NOMO-1 (cell line): ENCODE measurements around the gene IGSF22.
"Not testable (repeated sequence)": the region's sequence is repeated elsewhere in the genome, so short reads cannot be mapped to it uniquely, and the experiment has no call there.

Source experiments
- DNase-seq, 2 experiments: peaks; one replicate each; lab custom pipeline; 2025; ENCODE audit not compliant: unreplicated experiment in 2 of 2; lab: John Stamatoyannopoulos, UW

IGSF22 gene

DNA sequence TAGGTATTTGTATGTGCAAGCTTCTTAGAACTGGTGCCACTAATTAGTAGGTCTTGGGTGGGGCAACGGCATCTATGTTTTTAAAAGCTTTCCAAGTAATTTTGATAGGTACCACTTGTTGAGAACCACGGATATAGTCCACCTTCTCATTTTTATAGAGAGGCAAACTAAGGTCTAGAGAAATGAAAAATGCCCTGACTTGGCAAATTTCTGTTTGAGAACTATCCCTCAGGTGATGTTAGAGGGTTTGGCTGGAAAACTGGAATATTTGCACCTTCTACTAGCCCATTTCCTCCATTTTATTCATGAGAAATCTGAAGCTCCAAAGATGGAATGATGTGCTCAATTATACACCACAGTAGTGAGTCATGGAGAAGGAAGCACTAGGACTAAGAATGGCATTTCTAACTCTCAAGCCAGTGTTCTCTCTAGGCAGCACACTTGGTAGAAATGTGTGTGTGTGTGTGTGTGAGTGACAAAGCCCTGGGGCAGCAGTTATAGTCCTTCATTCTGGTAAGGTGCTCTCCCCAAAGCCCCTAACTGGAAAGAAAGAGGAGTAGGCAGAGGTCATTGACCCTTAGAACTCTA is 29.3 kb downstream of the IGSF22 start:
- DNase-seq = no peak

DNA sequence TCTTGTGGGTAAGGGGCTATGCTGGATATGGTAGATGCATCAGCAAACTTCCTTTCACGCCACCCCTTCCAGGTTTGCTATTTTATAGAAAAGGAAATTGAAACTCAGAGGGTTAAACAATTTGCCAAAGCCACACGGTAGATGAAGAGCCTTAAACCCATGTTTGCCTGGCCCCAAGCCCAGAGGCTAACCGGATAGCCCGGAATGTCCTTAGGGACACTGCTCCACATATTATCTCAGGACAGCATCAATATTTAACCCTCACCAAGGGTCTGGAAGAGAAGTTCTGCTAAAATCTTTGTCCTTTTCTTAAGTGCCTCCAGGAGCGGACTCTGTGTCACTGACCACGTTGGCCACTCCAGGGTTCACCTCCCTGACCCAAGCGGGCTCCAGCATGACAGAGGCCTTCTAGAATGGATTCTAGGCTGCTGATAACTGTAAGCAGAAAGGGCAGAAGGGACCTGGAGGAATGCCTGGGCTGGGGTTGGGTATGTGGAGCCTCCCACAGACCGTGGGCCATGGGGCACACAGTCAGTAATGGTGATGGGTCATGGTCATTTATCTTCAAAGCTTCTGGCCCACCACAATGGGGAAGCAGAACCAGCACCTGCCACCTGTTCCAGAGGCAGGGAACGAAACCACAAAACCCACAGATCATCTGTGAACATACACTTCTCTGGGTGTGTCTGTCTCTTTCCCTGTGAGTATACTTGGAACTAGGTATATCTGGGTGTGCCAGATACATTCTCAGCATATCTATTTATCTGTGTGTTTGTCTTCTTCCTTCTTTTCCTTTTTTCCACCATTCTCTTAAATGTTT is 32.8 kb downstream of the IGSF22 start:
- no peak for DNase-seq

DNA sequence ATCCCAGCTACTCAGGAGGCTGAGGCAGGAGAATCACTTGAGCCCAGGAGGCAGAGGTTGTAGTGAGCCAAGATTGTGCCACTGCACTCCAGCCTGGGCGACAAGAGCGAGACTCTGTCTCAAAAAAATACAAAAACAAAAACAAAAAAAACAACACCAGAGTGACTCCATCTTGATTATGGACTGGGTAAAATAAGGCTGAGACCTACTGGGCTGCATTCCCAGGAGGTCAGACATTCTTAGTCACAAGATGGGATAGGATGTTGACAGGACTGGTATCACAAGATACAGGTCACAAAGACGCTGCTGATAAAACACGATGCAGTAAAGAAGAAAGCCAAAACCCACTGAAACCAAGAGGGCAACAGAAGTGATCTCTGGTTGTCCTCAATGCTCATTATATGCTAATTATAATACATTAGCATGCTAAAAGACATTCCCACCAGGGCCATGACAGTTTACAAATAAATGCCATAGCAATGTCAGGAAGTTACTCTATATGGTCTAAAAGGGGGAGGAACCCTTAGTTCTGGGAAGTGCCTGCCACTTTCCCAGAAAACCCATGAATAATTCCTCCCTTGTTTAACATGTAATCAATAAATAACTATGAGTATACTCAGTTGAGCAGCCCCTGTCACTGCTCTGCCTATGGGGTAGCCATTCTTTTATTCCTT is 34.4 kb downstream of the IGSF22 start:
- DNase-seq = not testable (repeated sequence)

DNA sequence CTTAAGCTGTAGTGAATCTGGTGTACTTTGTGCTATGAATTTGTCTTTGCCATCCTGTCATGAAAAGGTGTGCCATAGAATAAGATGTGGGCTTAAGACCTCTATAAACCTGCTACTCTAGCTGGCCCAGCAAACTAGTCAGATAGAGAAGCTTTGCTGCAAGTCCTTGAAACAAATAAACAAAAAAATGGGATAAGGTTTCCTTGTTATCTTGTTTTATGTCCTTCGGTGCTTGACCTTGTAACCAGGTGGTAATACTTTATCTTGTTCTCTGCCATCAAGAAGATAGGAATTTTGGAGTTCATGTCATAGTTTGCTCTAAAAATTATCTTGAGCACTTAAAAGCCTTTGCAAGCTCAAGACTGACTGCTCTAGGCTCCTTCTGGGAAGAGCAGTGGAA is 41.7 kb downstream of the IGSF22 start:
- DNase-seq = no peak

DNA sequence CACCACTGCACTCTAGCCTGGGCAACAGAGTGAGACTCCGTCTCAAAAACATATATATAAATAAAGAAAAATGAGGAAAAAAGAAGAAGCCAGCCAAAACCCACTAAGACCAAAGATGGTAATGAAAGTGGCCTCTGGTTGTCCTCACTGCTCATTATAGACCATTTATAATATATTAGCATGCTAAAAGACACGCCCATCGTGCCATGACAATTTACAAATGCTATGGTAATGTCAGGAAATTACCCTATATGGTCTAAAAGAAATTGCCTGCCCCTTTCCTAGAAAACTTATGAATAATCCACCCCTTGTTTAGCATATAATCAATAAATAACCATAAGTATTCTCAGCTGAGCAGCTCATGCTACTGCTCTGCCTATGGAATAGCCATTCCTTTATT is 43.5 kb downstream of the IGSF22 start:
- no peak for DNase-seq

DNA sequence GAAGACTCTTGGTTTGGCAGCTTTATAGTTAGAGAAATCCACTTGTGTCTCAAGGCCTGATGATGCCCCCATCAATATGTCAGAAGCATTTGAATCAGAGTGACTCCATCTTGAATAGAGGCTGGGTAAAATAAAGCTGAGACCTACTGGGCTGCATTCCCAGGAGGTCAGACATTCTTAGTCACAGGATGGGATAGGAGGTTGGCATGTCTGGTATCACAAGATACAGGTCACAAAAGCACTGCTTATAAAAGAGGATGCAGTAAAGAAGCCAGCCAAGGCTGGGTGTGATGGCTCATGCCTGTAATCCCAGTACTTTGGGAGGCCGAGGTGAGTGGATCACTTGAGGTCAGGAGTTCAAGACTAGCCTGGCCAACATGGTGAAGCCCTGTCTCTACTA is 44.0 kb downstream of the IGSF22 start:
- not testable (repeated sequence) for DNase-seq

DNA sequence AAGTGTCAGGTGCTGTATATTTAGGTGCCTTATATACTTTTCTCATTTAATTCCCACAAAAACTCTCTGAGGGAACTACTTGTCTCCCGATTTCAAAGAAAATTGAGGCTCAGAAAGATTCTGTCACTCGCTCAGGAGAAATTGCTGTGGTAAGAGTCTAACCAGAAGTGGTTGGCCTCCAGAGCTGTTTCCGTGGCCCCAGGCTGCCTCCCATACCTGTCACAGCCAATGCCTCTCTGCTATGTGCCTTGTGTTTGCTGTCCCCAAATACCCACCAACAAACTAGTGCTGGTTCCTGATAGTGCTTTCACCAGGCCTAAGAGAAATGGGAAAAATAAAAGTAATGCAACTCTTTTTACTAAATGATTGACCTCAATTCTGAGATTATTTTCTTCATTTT is 48.4 kb downstream of the IGSF22 start:
- DNase-seq = no peak

DNA sequence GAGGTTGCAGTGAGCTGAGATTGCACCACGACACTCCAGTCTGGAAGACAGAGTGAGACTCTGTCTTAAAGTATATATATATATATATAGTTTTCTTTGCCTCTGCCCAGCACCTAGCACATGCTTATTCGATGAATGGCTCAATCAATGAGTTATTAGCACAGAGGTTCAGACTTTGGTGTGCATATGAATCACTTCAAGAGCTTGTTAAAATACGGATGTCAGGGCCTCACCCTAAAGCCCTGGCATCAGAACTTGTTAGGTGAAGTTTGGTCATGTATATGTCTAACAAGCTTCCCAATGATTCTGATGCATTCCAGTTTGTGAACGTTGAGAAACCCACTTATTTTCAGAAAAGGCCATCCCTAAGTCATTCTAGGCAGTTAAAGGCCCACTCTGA is 49.2 kb downstream of the IGSF22 start:
- DNase-seq = no peak

DNA sequence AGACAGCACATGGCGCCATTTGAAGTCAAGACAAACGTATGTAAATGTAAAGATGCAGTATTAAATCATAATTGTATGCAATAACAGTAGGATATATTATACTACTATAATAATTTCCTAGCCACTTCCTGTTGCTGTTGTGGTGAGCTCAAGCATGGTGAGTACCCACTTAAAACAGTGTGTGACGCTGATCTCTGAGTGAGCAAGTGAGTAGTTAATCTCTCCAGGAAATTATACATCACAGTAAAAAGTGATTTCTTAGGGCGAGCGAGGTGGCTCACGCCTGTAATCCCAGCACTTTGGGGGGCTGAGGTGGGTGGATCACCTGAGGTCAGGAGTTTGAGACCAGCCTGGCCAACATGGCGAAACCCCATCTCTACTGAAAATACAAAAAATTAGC is 53.8 kb downstream of the IGSF22 start:
- peak in 1 of 2 experiments; percentile 13 for DNase-seq

DNA sequence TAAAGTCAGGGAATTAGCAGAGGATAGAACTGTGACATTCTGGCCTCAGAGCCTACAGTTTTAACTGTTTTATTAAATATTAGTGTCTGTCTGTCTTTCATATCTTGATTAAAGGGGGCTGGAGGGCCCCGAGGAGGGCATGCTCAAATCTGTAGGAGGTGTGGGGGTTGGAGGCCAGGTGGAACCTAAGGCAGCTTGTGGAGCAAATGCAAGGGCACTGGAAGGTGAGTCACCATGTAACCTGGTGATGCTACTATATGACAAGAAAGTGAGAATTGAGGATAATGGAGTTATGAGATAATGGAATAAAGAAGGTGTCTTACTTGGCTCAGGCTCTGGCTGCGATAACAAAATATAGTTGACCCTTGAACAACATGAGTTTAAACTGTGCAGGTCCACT is 54.7 kb downstream of the IGSF22 start:
- no peak for DNase-seq

DNA sequence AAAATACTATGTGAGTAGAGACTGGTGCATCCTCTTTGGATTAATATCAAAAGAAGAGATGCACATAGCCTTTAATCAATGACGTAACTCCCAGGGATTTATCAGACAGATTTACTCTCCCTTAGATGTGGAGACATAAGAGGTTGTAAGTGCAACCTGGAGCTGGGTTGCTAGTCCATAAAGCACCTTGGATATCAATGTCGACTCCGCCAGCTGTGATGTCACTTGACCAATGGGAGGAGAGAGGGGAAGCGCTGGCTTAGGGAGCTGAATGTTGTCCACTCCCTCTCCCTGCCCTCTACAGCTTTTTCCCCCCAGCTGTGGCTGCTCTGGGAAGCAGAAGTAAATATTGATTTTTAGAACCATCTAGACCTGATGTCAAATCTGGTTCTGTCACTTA is 56.3 kb downstream of the IGSF22 start:
- DNase-seq = no peak

DNA sequence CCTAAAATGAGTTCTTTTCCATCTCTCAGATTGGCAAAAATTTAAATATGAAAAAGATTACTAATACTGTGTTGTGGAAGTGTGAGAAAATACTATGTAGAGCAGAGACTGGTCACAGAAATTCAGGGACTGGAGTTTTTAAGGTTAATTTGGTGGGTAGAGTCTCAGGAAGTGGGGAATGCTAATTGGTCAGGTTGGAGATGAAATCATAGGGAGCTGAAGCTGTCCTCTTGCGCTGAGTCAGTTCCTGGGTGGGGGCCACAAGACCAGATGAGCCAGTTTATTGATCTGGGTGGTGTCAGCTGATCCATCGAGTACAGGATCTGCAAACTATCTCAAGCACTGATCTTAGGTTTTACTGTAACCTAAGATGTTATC is 56.8 kb downstream of the IGSF22 start:
- DNase-seq = no peak

DNA sequence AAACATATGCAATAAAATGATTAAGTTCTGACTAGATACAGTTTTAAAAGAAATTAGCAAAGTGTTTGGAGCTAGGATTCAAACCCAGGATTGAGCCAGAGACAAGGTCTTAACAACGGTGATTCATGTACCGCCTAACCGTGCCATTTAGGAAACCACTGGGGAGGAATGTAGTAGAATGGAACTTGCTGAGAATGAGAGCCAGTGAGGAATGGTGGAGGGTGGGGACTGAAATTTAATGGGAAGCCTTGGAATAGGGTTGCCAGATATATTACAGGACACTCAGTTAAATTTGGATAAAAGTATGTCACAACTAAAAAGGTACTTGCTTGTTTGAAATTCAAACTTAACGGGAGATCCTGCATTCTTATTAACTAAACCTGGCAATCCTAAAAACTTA is 57.9 kb downstream of the IGSF22 start:
- no peak for DNase-seq

DNA sequence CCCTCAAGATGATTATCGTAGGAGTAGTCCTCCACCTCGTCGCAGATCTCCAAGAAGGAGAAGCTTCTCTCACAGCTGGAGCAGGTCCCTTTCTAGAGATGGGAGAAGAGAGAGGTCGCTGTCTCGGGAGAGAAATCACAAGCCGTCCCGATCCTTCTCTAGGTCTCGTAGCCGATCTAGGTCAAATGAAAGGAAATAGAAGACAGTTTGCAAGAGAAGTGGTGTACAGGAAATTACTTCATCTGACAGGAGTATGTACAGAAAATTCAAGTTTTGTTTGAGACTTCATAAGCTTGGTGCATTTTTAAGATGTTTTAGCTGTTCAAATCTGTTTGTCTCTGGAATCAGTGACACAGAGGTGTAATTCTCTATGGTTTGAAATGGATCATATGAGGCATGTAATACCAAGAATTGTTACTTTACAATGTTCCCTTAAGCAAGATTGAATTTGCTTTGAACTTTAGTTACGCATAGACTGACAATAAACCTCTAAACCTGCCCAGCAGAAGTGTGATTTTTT is 60.6 kb downstream of the IGSF22 start:
- DNase-seq = not testable (repeated sequence)

DNA sequence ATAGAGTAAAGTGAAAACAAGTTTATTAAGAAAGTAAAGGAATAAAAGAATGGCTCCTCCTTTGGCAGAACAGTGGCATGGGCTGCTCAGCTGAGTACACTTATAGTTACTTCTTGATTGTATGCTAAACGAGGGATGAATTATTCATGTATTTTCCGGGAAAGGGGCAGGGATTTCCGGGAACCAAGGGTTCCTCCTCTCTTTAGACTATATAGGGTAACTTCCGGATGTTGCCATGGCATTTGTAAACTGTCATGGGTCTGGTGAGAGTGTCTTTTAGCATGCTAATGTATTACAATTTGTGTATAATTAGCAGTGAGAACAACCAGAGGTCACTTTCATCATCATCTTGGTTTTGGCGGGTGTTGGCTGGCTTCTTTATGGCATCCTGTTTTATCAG is 68.3 kb downstream of the IGSF22 start:
- DNase-seq = no peak
